Testis (tissue), 3 donors: ENCODE data around the gene IL13. TPM values are rescaled to one million over a fixed set of nuclear protein-coding genes. Genes with fewer than 3 reads are reported as not detected.

ENCODE experiments used
- DNase-seq: peaks from one replicate; pipeline ENCODE4 v3.0.0-alpha.2; 2019
- H3K27ac ChIP-seq, 2 donors: fragments of 200-600 bp; sonication (generic); one replicate each; pipeline ENCODE4 v1.5.1; 2019
- H3K27me3 ChIP-seq: fragments of 200-600 bp; sonication (generic); one replicate; pipeline ENCODE4 v1.5.1; 2019
- H3K36me3 ChIP-seq: fragments of 200-600 bp; sonication (generic); one replicate; pipeline ENCODE4 v1.5.1; 2017; ENCODE audit warnings: low read depth; ENCODE audit errors: missing control alignments
- H3K4me1 ChIP-seq: fragments of 200-600 bp; sonication (generic); one replicate; pipeline ENCODE4 v1.5.1; 2019
- H3K4me3 ChIP-seq, 2 donors: fragments of 200-600 bp; sonication (generic); one replicate each; pipeline ENCODE4 v1.5.1; 2017 to 2019
- H3K9me3 ChIP-seq: fragments of 200-600 bp; sonication (generic); one replicate; pipeline ENCODE4 v1.5.1; 2017
- POLR2A ChIP-seq: fragments of 450-650 bp; IDR thresholded peaks from one replicate; pipeline ENCODE4 v1.6.1; 2017; ENCODE audit warnings: antibody characterized with exemption, mild to moderate bottlenecking, moderate library complexity
- WGBS, 2 donors: methylation state at CpG; one replicate each; pipeline ENCODE4 v1.1.5; 2018; 5-methylcytosine and 5-hydroxymethylcytosine counted together
- intact Hi-C: fragments of 100-400 bp; cut with DNase I; formaldehyde crosslinking; loops from one replicate; pipeline ENCODE4 v1.15.1; 2023; ENCODE audit warnings: low total_unique reads
- polyA plus RNA-seq: library from polyadenylated mRNA; stranded (reverse); fragments of 350-450 nt; fragmentation: Illumina TruSeq; extraction: RNeasy Lipid Tissue Mini Kit (QIAGEN cat#74804); gene quantifications from one replicate; pipeline ENCODE4 v1.2.3, GENCODE V29; 2014; ENCODE audit warnings: low read depth, low replicate concordance; ENCODE audit not compliant: insufficient read depth
- total RNA-seq, 2 donors: library from RNA; depleted of rRNA; stranded (reverse); fragments of >200 nt; gene quantifications; one replicate each; pipeline ENCODE4 v1.2.3, GENCODE V29; 2016
- TF ChIP-seq, protein P1 (sequence below), 3 experiments: fragments of 450-650 bp in 2 of 3; fragments of 200-600 bp in 1 of 3; sonication (generic) in 1 of 3; IDR thresholded peaks; one replicate each; pipeline ENCODE4 v1.5.1; 2016 to 2019; ENCODE audit warnings: antibody characterized with exemption in 3 of 3, mild to moderate bottlenecking in 2 of 3, moderate library complexity in 1 of 3

Gene IL13
- total and polyA plus RNA-seq, 3 donors from 2014 or later = 17.3 to 73.4 (median 25.0) TPM

DNA sequence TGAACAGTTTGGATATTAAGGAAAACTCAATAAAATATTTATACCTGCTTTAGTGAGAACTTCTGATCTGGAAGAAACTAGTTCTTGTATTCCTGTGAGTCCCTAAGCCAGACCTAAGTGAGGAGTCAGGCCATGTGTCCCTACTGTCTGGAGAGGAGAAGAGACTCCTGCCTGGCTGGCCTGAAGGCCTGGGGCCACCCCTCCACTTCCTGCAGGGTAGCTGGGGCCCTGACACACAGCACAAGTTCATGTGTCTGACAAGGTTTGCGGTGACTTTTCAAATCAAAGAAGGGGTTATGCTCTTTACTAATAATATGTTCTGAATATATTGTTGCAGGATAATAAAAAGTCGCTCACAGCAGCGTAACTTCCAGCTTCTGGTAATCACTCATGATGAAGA is 16.1 kb upstream of the IL13 start:
- DNase-seq = no peak
- no peak for TF ChIP-seq POLR2A
- TF ChIP-seq, protein P1, sequence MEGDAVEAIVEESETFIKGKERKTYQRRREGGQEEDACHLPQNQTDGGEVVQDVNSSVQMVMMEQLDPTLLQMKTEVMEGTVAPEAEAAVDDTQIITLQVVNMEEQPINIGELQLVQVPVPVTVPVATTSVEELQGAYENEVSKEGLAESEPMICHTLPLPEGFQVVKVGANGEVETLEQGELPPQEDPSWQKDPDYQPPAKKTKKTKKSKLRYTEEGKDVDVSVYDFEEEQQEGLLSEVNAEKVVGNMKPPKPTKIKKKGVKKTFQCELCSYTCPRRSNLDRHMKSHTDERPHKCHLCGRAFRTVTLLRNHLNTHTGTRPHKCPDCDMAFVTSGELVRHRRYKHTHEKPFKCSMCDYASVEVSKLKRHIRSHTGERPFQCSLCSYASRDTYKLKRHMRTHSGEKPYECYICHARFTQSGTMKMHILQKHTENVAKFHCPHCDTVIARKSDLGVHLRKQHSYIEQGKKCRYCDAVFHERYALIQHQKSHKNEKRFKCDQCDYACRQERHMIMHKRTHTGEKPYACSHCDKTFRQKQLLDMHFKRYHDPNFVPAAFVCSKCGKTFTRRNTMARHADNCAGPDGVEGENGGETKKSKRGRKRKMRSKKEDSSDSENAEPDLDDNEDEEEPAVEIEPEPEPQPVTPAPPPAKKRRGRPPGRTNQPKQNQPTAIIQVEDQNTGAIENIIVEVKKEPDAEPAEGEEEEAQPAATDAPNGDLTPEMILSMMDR (IDR thresholded peaks at IDR 0.05) = no peak
- intact Hi-C loops = no loop called here
- 96 to 100% methylated on average over 3 of the region's 3 CpGs for WGBS, 2 donors
- no peak overlapping the region for H3K27ac ChIP-seq
- no peaks in the 10 kb centered on the region for H3K9me3 ChIP-seq
- no peaks in the 10 kb centered on the region for H3K4me1 ChIP-seq
- no peaks in the 10 kb centered on the region for H3K27me3 ChIP-seq
- H3K36me3 ChIP-seq = no peaks in the 10 kb centered on the region
- H3K4me3 ChIP-seq = no peak overlapping the region

DNA sequence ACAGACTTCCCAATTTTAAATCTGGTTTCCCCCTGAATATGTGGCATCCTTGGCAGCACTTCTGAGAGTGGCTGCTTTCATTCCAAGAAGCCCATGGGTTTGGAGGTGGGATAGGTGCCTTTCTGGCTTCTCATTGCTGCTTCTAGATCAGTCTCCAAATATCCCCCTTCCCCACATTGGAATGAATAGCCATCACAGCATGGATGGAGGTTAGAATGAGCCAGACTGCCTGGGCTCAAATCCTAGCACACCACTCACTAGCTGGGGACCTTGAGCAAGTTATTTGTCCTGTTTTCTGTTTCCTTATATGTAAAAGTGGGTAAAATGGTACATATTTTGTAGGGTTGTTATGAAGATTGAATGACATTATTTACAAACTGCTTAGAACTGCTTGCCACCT is 13.8 kb upstream of the IL13 start:
- Histone ChIP-seq H3K4me1 (no peaks in the 10 kb centered on the region), H3K9me3 (no peaks in the 10 kb centered on the region), H3K27me3 (no peaks in the 10 kb centered on the region), H3K36me3 (no peaks in the 10 kb centered on the region), H3K27ac (no peak overlapping the region), H3K4me3 (no peak overlapping the region)
- DNase-seq = no peak
- intact Hi-C loops = no loop called here
- TF ChIP-seq POLR2A = no peak
- TF ChIP-seq, protein P1 (IDR thresholded peaks at IDR 0.05) = no peak

DNA sequence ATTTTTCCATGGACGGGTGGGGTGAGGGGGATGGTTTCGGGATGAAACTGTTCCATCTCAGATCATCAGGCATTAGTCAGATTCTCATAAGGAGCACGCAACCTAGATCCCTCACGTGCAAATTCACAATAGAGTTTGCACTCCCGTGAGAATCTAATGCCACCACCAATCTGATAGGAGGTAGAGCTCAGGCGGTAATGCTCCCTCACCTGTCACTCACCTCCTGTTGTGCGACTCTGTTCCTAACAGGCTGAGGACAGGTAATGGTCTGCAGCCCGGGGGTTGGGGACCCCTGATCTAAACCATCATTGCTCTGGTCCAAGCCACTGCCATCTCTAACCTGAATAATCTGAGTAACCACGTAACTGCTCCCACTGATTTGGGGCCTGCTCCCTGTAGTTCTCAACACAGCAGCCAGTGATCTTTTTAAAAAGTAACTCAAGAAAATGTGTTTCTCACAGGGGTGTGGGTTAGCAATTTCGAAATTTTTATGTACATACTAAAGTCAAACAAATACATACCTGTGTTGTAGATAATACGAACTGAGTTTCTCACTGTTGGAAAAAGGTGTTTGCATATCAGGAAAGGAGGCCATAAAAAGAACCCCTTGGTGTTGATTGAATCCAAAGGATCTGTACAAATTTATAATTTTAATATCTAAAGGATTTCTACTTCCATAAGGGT is 11.2 kb upstream of the IL13 start:
- Histone ChIP-seq H3K4me1 (no peaks in the 10 kb centered on the region), H3K4me3 (no peak overlapping the region), H3K9me3 (no peaks in the 10 kb centered on the region), H3K27ac (no peak overlapping the region), H3K27me3 (no peaks in the 10 kb centered on the region), H3K36me3 (no peaks in the 10 kb centered on the region)
- TF ChIP-seq POLR2A = no peak
- TF ChIP-seq, protein P1 (IDR thresholded peaks at IDR 0.05) = no peak
- 88 to 93% methylated on average over 11 of the region's 11 CpGs for WGBS, 2 donors
- DNase-seq = no peak
- intact Hi-C loops = no loop called here

DNA sequence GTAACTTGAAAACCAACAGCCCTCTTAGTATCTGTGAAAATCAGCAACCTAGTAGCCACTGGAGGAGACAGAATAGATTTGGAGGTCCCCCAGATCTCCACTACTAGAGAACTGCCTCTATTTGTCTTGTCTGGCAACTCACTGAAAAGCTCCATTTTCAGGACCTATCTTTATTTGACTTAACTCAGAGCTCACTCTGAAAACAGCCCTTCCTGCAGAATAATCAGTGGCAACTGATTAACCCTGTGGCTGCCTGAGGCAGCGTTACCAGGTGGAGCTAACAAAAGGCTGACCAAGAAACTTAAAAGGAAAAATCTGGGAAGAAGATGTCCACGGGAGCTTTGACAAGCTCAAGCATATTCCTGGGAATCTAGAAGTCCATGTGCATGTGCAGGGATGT is 10.5 kb upstream of the IL13 start:
- 83 to 92% methylated on average over 2 of the region's 2 CpGs for WGBS, 2 donors
- H3K9me3 ChIP-seq = no peaks in the 10 kb centered on the region
- no peaks in the 10 kb centered on the region for H3K36me3 ChIP-seq
- intact Hi-C loops = no loop called here
- TF ChIP-seq POLR2A = no peak
- TF ChIP-seq, protein P1 (IDR thresholded peaks at IDR 0.05) = no peak
- H3K4me3 ChIP-seq = no peak overlapping the region
- H3K27me3 ChIP-seq = no peaks in the 10 kb centered on the region
- no peaks in the 10 kb centered on the region for H3K4me1 ChIP-seq
- H3K27ac ChIP-seq = no peak overlapping the region
- DNase-seq = no peak

DNA sequence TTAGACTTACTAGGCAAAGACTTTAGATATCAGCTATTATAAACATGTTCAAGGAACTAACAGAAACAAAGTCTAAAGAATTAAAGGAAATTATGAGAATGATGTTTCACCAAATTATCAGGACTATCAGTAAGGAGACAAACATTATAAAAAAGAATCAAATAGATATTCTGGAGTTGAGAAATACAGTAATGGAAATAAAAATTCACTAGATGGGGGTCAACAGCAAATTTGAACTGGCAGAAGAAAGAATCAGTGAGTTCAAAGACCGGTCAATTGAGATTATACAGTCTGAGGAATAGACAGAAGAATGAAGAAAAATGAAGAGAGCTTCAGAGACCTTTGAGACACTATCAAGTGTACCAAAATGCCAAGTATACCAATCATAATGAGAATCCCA is 9.6 kb upstream of the IL13 start:
- TF ChIP-seq POLR2A = no peak
- TF ChIP-seq, protein P1 (IDR thresholded peaks at IDR 0.05) = no peak
- Histone ChIP-seq H3K36me3 (no peaks in the 10 kb centered on the region), H3K4me3 (no peak overlapping the region), H3K27ac (no peak overlapping the region), H3K4me1 (no peaks in the 10 kb centered on the region), H3K27me3 (no peaks in the 10 kb centered on the region), H3K9me3 (no peaks in the 10 kb centered on the region)
- intact Hi-C loops = no loop called here
- DNase-seq = no peak
- WGBS, 2 donors = 94 to 97% methylated on average over 1 of the region's 1 CpG
